ENCODE measurements around the gene GPR37L1.
"Not testable (repeated sequence)": the region's sequence is repeated elsewhere in the genome, so short reads cannot be mapped to it uniquely, and the experiment has no call there.

Gene GPR37L1

DNA sequence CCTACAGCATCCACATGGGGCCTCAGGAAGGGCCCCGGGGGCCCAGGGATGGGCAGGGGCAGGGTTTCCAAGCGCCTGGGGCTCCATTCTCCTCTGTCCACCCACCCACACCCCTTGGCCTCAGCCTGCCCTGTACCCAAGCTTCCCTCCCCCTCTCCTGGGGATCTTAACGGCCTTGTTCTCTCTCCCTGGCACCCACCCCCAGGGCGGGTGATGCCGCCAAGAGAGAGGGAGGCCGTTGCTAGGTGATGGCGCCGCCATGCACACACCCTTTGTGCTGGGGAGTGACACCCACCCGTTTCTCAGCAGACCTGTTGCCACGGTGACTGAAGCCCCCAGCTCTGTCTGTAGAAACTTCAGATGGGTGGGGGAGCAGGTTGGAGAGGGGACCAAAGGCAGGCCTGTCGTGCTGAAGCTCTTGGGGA is 7.6 kb downstream of the GPR37L1 start:
- DNase-seq (ENCODE audit: low read depth, low spot score) = no peak
- H3K4me3 ChIP-seq (ENCODE audit: low read length) = no peak overlapping the region

DNA sequence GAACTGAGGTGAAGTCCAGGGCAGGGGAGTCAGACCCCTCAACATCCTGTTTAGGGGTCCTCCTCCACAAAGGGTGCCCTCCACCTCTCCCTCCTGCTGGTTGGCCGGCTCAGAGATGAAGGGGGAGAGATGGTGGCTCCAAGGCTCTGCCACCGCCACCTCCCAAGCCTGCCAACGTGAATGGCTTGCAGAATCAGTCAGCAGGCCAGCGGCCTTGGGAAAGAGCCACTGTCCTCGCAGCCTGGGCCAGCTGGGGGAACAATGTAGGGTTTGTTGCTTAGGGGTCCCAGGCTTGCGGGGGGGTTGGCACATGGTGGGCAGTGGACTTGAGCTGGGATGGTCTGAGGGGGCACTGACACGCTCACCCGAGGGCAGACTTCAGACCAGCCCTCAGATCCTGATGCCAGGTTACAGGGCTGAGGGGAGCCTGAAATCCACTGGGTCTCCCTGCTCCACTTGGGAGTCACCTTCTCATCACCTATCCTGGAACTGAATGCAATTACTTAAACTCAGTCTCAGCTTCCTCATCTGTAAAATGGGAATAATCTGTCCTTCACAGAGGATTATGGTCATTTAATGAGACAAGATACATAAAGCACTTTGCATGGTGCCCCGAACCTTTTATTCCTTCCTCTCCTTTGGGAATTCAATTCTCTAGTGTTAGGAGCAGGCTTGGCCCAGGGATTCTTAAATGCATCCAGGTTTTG is 8.3 kb downstream of the GPR37L1 start:
- no peak for DNase-seq (ENCODE audit: low read depth, low spot score)
- no peak overlapping the region for H3K4me3 ChIP-seq (ENCODE audit: low read length)

DNA sequence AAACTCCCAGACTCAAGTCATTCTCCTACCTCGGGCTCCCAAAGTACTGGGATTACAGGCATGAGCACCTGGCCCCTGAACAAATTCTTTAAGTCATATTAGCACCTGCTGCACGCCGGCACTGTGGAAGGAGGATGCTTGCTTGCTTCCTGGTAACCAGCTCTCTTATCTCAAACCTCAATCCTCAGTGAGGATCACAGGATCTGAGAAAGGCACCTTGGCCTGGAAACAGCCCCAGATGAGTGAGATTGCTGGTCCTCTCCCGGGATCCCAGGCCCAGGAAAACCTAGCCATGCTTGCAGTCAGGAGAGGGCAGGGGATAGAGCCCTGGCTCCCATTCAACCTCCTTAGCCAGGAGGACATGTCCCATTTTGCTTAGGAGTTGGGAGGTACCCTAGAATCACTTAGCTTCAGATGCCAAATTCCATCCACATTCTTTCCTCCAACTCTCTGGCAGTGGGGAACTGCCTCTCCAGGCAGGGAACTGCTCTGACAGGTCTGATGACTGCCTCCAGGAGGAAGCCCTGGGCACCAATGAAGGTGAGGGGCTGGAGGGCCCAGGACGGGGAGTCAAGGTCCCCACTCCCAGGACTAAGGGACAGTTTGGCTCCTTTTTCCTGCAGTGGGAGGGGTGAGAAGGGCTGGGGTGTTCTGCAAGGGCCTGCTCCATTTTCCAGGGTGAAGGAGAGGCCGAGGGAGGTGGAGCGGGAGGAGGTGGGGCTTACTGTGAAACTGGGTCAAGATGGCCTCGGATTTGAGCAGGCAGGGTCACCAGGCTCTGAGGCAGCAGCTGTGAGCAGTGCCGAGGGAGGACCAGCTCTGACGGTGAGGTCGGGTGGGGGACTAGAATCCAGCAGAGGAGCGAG is 9.5 kb downstream of the GPR37L1 start:
- H3K4me3 ChIP-seq (ENCODE audit: low read length) = no peak overlapping the region
- no peak for DNase-seq (ENCODE audit: low read depth, low spot score)

DNA sequence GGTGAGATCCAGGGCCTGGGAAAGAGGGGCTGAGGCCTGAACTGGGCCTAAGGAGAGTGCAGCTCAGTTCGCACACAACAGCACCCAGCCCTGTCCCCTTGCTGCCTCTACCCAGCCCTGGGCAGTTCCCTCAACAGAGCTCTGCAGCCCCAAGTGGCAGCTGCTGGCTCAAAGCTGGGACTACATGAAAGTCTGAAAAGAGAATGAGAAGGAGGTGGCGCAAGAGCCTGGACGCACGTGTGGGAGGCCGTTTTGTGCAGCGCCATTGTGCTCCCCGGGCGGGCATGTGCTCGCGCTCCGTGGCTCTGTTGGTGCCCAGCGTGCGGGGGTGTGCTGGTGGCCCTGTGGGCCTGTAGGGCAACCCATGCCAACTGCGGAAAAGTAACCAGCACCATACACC is 10.3 kb downstream of the GPR37L1 start:
- DNase-seq (ENCODE audit: low read depth, low spot score) = no peak
- no peak overlapping the region for H3K4me3 ChIP-seq (ENCODE audit: low read length)

- DNase-seq (ENCODE audit: low read depth, low spot score) = no peak
- H3K4me3 ChIP-seq (ENCODE audit: low read length) = no peak overlapping the region
These were observed 10.8 kb downstream of the GPR37L1 start for GRCh38 chr1:202133496-202133895.

DNA sequence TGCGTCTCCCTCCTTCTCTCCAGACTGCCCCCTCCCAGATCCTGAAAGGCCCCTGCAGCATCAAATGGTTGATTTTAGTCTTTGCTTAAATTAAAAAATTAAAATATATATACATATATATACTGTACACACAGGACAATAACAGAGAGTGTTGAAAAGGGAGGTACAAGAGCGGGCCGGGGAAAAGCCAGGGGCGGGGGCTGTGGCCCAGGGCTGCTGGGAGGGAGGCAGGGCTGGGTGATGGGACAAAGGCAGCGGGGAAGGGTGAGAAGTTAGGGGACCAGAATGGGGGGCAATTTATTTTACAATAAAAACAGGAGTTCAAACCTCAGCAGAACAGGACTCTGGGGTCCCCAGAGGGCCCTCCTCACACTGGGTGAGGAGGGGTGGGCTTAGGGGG is 11.3 kb downstream of the GPR37L1 start:
- no peak overlapping the region for H3K4me3 ChIP-seq (ENCODE audit: low read length)

DNA sequence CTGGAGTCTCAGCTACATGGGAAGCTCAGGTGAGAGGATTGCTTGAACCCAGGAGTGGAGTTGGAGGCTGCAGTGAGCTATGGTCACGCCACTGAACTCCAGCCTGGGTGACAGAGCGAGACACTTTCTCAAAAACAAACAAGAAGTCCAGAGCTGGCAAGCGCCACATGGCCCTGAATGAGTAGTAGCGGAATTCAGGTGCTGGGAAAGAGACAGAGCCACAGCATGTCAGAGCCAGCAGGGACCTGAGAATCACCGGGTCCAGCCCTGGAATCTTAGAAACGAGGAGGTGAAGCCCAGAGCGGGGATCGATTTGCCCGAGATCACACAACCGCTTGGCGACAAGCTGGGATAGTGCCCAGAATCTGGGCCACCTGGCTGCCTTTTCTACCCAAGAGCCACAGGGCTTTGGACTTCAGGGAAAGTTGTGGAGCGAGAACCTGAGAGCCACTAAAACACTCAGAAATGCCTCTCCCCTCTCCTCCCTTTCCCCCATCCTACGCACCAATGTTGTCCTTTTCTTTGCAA is 12.0 kb downstream of the GPR37L1 start:
- DNase-seq (ENCODE audit: low read depth, low spot score) = no peak
- no peak overlapping the region for H3K4me3 ChIP-seq (ENCODE audit: low read length)

More for the DNA sequence above, 11.3 kb downstream of the GPR37L1 start:
- no peak for DNase-seq (ENCODE audit: low read depth, low spot score)

DNA sequence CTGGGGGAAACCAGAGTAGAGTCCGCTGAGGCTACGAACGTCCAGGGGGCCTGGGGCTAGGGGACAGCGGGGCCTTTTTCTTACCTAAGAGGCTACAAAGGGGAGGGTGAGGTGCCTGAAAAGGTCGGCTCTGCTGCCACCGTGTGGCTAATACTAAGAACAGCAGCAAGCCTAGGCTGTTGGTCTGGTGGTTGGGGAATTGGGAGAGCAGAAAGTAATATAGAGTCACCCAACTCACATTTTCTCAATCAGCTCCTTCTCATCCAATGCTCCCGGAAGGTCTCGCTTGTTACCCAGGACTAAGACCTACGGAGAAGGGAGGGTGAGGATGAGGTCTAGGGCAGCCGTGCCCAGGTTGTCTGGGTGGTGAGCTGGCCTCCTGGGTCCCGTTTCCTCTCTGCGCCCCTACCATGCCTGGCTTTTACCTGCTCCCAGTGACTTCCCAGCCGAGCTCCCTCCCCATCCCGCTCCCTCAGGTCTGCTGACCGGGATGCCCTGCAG is 12.6 kb downstream of the GPR37L1 start:
- H3K4me3 ChIP-seq (ENCODE audit: low read length) = no peak overlapping the region
- peak; percentile 53 for DNase-seq (ENCODE audit: low read depth, low spot score)

DNA sequence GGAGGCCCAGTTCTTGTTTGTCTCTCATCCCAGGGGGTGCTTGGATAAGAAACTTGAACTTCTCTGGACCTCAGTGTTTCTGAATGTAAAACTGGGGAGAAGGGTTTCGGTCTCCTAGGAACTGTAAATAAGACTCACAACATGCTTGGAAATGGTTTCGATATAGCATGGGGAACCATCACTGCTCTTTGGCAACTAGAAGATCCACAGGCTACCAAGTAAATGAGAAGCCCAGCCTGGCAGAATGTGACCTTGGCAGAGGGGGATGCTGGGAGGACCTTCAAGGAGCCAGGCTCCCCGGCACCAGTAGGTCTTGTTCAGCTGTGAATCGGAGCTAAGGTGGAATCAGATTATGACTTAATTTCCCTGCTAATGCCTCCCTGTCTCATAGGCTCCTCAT is 18.1 kb downstream of the GPR37L1 start:
- no peak overlapping the region for H3K4me3 ChIP-seq (ENCODE audit: low read length)
- DNase-seq (ENCODE audit: low read depth, low spot score) = no peak

DNA sequence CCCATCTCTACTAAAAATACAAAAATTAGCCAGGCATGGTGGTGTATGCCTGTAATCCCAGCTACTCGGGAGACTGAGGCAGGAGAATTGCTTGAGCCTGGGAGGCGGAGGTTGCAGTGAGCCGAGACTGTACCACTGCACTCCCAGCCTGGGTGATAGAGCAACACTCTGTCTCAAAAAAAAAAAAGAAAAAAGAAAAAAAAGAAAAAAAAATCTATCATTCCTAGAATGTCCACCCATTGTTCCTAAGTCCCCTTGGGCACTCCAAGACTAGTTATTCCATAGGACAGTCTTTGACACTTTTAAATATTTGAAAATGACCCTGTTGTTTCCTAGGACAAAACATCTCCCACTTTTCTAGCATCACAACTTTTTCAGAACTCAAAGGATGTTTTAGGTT is 18.8 kb downstream of the GPR37L1 start:
- DNase-seq (ENCODE audit: low read depth, low spot score); H3K4me3 ChIP-seq (ENCODE audit: low read length): not testable (repeated sequence)

- DNase-seq (ENCODE audit: low read depth, low spot score) = no peak
- peak overlapping the region; percentile 75 for H3K4me3 ChIP-seq (ENCODE audit: low read length)
These were observed 20.5 kb downstream of the GPR37L1 start for GRCh38 chr1:202143011-202143767.

GRCh38 chr1:202143768-202144401 is 21.2 kb downstream of the GPR37L1 start:
- peak overlapping the region; percentile 75 for H3K4me3 ChIP-seq (ENCODE audit: low read length)
- DNase-seq (ENCODE audit: low read depth, low spot score) = no peak

DNA sequence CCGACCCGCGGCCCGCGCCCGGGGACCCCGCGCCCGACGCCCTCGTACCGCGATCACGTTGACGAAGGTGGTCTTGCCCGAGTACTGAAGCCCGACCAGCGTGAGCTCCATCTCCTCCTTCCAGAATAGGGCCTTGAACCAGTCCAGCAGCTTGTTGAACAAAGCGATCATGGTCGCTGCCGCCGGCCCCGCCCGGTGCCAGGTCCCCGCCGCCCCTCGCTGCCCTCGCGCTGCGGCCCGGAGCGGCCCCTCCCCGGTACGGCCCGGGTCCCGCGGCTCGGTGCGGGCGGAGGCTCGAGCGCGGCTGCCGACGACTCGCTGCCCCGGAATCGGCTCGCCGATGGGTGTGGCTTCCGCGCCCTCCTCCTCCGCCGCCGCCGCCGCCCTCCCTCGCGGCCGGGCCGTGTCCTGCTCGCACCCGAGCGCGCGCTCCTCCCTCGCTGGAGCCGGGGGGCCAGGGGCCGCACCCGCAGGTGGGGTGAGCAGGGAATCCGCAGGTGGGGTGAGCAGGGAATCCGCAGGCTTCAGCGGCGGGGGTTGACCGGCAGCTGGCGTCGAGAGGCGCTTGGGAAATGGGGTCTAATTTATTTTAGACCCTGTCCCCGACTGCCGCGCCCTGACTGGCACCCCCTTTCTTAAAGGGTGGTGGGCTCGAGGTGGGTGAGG is 21.8 kb downstream of the GPR37L1 start, which contains the start of gene ARL8A:
ARL8A (minus strand) TSS at position 336 of the 666 bp plus-strand sequence; CDS start at position 171, 165 bp downstream.
- H3K4me3 ChIP-seq (ENCODE audit: low read length) = peak within 1 kb of the TSS; percentile 75
- no peak for DNase-seq (ENCODE audit: low read depth, low spot score)

DNA sequence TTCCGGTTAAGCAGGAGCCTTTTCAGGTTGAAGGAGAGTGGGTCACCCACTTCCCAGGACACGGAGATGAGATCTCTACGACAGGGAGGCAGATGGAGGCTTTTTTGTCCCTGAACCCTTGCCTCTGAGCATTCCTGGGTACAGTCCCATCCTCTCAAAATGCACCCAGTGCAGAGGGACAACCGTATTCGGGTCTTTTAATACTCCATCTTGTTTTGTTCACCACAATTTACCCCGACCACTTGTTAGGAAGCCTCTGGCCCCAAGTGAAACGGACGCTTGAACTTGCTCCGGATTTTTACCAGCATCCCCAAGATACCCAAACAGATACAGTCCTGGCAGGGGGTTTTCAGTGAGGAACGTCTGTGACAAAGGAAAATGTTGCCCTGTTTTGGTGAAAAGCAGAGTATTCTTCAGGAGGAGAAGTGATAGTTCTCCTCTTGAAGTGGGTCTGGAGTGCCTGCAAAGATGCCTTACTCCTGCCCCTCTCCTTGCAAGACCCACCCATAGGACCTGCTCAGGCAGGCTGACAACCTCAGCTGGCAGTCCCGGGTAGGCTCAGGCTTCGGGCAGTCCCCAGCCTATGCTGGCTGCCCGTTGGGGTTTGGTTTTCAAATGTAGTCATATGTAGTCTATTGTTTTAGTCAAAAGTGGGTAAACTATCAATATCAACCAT is 22.5 kb downstream of the GPR37L1 start:
- DNase-seq (ENCODE audit: low read depth, low spot score) = no peak
- H3K4me3 ChIP-seq (ENCODE audit: low read length) = peak overlapping the region; percentile 64

- not testable (repeated sequence) for DNase-seq (ENCODE audit: low read depth, low spot score); H3K4me3 ChIP-seq (ENCODE audit: low read length)
These were observed 23.0 kb downstream of the GPR37L1 start for GRCh38 chr1:202145744-202146140.

DNA sequence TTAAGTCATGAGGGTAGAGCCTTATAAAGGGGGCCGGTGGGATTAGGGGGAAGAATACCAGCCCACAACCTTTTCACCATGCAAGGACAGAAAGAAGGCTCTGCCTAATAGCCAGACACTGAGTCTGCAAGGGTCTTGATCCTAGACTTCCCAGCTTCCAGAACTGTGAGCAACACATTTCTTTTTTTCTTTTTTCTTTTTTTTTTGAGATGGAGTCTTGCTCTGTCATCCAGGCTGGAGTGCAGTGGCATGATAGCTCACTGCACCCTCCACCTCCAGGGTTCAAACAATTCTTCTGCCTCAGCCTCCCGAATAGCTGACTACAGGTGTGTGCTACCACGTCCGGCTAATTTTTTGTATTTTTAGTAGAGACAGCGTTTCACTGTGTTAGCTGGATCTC is 23.6 kb downstream of the GPR37L1 start:
- DNase-seq (ENCODE audit: low read depth, low spot score) = no peak
- no peak overlapping the region for H3K4me3 ChIP-seq (ENCODE audit: low read length)

DNA sequence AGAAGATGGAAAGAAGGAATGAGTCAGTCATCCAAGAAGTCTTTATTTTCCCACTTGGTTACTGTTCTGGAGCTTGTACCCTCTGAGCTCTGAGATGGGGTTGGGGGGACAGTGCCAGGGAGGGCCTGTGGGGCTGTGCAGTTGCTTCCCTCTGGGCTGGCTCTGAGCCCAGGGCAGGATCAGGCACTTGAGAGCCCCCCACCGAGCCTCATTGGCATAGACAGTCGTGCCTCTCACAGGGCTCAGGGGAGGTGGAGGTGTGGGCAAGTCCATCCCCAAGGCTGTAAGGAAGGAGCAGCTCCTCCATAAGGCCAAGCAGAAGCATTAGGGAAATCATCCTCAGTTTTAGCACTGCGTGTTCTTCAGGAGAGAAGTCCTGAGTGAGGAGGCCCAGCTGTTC is 24.3 kb downstream of the GPR37L1 start:
- H3K4me3 ChIP-seq (ENCODE audit: low read length) = no peak overlapping the region
- DNase-seq (ENCODE audit: low read depth, low spot score) = no peak

GRCh38 chr1:202148391-202148790 is 25.7 kb downstream of the GPR37L1 start:
- DNase-seq (ENCODE audit: low read depth, low spot score) = no peak
- no peak overlapping the region for H3K4me3 ChIP-seq (ENCODE audit: low read length)

Data from Jurkat, Clone E6-1 (cell line).